Kidney epithelial cell (primary cell): ENCODE results near the gene INHBA. TPM values are rescaled to one million over a fixed set of nuclear protein-coding genes. Genes with fewer than 3 reads are reported as not detected.

Source experiments
- DNase-seq: peaks from one replicate; pipeline ENCODE4 v3.0.0-alpha.2; 2010; ENCODE audit warnings: low read depth
- H3K27me3 ChIP-seq: 2 replicates; pipeline ENCODE4 v1.6.0; 2011; ENCODE audit warnings: low read length; ENCODE audit not compliant: control insufficient read depth, insufficient read depth
- H3K36me3 ChIP-seq: 2 replicates; pipeline ENCODE4 v1.5.1; 2011; ENCODE audit warnings: low read length; ENCODE audit not compliant: control insufficient read depth, insufficient read depth
- H3K4me3 ChIP-seq: 2 replicates; pipeline ENCODE4 v1.5.1; 2011; ENCODE audit warnings: low read depth, mild to moderate bottlenecking, control low read depth, low read length
- total RNA-seq: library from RNA; depleted of rRNA; stranded (reverse); fragments of >200 nt; gene quantifications from 2 replicates; pipeline ENCODE4 v1.2.3, GENCODE V29; 2015
- TF ChIP-seq, protein P1 (sequence below): IDR thresholded peaks from 2 replicates; pipeline ENCODE4 v1.5.1; 2011; ENCODE audit warnings: mild to moderate bottlenecking, moderate library complexity, low read length, control low read depth, inconsistent platforms; ENCODE audit not compliant: insufficient read depth, poor library complexity, severe bottlenecking

The INHBA gene
- total RNA-seq: 76.1 and 77.1 TPM in 2 replicates

DNA sequence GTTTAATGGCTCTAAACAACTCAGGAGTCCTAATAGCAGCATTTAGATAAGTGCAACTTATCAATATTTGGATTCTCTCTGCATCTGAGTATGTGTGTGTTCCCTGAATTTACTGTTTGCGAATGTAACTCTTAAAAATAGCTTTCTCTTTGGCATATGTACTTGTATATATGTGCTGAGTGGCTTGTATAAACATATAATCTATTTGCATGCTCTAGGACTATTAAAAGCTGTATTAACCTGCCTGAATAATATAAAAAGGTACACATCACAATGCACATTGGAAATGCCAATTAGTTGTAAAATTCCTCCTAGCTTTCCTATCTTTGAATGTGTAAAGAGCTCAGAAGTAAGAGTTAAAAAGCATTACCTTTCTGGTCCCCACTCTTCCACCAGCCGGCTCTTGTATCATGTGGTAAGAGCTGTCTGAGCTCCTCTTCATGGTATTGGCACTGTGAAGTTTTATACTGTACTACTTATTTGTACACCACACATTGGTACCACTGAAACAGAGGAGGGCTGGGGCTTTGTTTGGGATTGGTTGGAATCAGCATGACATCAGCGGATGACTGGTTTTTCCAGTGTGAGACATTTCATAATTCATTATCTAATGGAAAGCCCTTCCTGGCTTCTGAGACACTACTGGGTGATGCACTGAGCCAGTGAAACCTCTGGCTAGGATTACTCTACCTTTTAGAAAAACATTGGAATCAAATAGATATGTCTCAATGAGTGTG is at the start of gene INHBA:
TSS of gene INHBA (minus strand) at position 456 of the 737 bp plus-strand sequence. CDS start 2,716 bp downstream, outside the sequence.
- Histone ChIP-seq H3K4me3 (peak within 1 kb of the TSS; percentile 55), H3K36me3 (no peaks in the 10 kb centered on the region), H3K27me3 (no peaks in the 10 kb centered on the region)
- peak; percentile 77 for DNase-seq
- TF ChIP-seq, protein P1, sequence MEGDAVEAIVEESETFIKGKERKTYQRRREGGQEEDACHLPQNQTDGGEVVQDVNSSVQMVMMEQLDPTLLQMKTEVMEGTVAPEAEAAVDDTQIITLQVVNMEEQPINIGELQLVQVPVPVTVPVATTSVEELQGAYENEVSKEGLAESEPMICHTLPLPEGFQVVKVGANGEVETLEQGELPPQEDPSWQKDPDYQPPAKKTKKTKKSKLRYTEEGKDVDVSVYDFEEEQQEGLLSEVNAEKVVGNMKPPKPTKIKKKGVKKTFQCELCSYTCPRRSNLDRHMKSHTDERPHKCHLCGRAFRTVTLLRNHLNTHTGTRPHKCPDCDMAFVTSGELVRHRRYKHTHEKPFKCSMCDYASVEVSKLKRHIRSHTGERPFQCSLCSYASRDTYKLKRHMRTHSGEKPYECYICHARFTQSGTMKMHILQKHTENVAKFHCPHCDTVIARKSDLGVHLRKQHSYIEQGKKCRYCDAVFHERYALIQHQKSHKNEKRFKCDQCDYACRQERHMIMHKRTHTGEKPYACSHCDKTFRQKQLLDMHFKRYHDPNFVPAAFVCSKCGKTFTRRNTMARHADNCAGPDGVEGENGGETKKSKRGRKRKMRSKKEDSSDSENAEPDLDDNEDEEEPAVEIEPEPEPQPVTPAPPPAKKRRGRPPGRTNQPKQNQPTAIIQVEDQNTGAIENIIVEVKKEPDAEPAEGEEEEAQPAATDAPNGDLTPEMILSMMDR: no peak

DNA sequence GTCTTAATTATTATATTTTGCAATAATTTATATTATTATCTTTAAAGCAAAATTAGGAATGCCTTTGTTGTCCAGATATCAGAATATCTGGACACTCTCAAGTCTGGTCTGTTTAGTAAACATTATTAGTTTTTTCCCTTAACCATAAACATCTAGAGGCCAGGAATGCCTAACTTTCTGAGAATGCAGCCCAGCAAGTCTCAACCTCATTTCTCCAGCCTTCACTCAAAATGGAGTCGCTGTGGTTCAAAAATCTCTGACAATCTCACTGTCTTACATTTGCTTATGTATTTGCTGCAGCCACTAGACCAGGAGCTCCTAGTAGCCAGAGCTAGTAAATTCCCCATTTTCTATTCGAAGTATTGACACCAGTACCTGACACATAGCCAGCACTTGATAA is 49.7 kb upstream of the INHBA start:
- H3K4me3 ChIP-seq: no peak overlapping the region
- H3K27me3 ChIP-seq: no peaks in the 10 kb centered on the region
- DNase-seq: no peak
- TF ChIP-seq, protein P1: no peak
- no peaks in the 10 kb centered on the region for H3K36me3 ChIP-seq

DNA sequence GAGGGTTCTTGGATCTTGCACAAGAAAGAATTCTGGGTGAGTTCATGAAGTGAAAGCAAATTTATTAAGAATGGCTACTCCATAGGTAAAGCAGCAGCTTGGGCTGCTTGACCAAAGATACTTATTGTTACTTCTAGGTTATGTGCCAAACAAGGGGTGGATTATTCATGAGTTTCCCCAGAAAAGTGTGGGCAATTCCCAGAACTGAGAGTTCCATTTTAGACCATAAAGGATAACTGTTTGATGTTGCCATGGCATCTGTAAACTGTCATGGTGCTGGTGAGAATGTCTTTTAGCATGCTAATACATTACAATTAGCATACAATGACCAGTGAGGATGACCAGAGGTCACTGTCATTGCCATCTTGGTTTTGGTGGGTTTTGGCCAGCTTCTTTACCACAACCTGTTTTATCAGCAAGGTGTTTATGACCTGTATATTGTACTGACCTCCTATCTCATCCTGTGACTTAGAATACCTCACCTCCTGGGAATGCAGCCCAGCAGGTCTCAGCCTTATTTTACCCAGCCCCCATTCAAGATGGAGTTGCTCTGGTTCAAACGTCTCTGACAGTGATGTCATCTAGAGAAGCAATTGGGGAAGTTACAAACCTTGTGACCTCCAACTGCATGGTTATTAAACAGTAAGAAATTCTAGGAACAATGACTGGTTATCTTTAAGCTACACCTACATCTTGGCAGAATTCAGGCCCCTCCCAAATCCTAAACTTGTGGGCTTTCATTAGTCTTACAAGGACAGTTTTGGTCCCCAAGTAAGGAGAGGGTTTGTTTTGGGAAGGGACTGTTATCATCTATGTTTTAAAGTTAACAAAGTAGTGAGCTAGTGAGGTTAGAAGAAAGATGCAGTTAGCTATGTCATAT is 48.0 kb upstream of the INHBA start:
- Histone ChIP-seq H3K4me3 (no peak overlapping the region), H3K27me3 (no peaks in the 10 kb centered on the region), H3K36me3 (no peaks in the 10 kb centered on the region)
- DNase-seq: no peak
- TF ChIP-seq, protein P1: no peak

- Histone ChIP-seq H3K36me3 (no peaks in the 10 kb centered on the region), H3K27me3 (no peaks in the 10 kb centered on the region), H3K4me3 (no peak overlapping the region)
- TF ChIP-seq, protein P1: no peak
- no peak for DNase-seq
Measured at GRCh38 chr7:41747961-41748360, 45.1 kb upstream of the INHBA start.

DNA sequence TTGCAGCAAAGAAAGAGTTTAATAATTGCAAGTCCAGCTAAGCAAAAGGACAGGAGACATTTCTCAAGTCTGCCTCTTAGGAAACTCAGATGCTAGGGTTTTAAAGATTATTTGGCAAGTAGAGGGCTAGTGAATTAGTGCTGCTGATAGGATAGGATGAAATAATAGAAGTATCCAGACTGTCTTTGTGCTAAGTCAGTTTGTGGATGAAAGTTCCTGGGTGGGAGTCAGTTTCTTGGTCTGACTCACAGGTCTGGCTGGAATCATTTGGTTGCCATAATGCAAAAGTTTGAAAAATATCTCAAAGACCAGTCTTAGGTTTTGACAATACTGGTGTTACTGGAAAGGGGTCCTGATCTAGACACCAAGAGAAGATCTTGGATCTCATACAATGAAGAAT is 42.6 kb upstream of the INHBA start:
- Histone ChIP-seq H3K36me3 (no peaks in the 10 kb centered on the region), H3K4me3 (no peak overlapping the region), H3K27me3 (no peaks in the 10 kb centered on the region)
- no peak for DNase-seq
- TF ChIP-seq, protein P1: no peak
